Measurements from ENCODE around the gene MFRP. TPM values are rescaled to one million over a fixed set of nuclear protein-coding genes. Genes with fewer than 3 reads are reported as not detected.

The MFRP gene
- total and polyA plus RNA-seq, 10 of the 15 experiments (the other 5 are each of a cell fraction or from before 2014, with no cell fraction given), result not detected

- DNase-seq (ENCODE audit: low read depth, low spot score), result no peak
- no peak overlapping the region for H3K4me3 ChIP-seq
- in situ Hi-C loops (cut with MboI), result no loop called here
- ChIA-PET SMC1A (ENCODE audit: uncharacterized antibody, unreplicated experiment) (no interaction called here), CTCF (interaction anchor here (1.4 kb wide), 1 partner anchor 173 kb away, joined by 3 read pairs; no protein-coding TSS in a partner anchor), POLR2A (no interaction called here), RAD21 (ENCODE audit: unreplicated experiment) (interaction anchor here (0.7 kb wide), 1 partner anchor 9 kb away, joined by 3 read pairs; no protein-coding TSS in a partner anchor)
- H3K4me1 ChIP-seq (ENCODE audit: control insufficient read depth, insufficient read depth, low read length), result peaks cover 5% of the 10 kb centered on the region; the same call in 1 of the 2 replicates
- no peak for FAIRE-seq
- H2AFZ ChIP-seq (ENCODE audit: control insufficient read depth, low read depth, low read length), result no peak overlapping the region
- no TSS peak for BruUV-seq (replicated peaks)
- WGBS (ENCODE audit: insufficient coverage, insufficient replicate concordance, low lambda C conversion rate, missing lambda C conversion rate), result 25% methylated on average over 2 of the region's 2 CpGs
- intact Hi-C loops (cut with micrococcal nuclease; ENCODE audit: unreplicated experiment), result no loop called here
- H3K4me2 ChIP-seq (ENCODE audit: control insufficient read depth, insufficient read depth), result no peak overlapping the region
- H3K9me3 ChIP-seq (replicated peaks; ENCODE audit: control insufficient read depth, insufficient read depth, low read length), result no peaks in the 10 kb centered on the region
- no peak for ATAC-seq
- H3K27ac ChIP-seq (ENCODE audit: control insufficient read depth, insufficient read depth), result no peak overlapping the region
- H4K20me1 ChIP-seq (ENCODE audit: control insufficient read depth, insufficient read depth), result no peaks in the 10 kb centered on the region
- no peak overlapping the region for H3K9ac ChIP-seq (ENCODE audit: control insufficient read depth, insufficient read depth, low read length)
- H3K79me2 ChIP-seq (ENCODE audit: control insufficient read depth, insufficient read depth, low read length), result no peaks in the 10 kb centered on the region; the same call in 1 of the 2 replicates
- TF ChIP-seq EP300 (IDR thresholded peaks at IDR 0.05; ENCODE audit: borderline replicate concordance in 1 of 2, control insufficient read depth in 1 of 2, low read depth in 2 of 2, low read length in 2 of 2) (no peak), IKZF1 (conservative IDR thresholded peaks at IDR 0.05) (no peak), ZBTB4 (CRISPR knock-in tag; IDR thresholded peaks at IDR 0.05) (no peak), FOXK2 (IDR thresholded peaks at IDR 0.05) (no peak), RFX5 (IDR thresholded peaks at IDR 0.05; ENCODE audit: low read depth, low read length) (no peak)
- no peaks in the 10 kb centered on the region for H3K27me3 ChIP-seq (replicated peaks in 1 of 2; ENCODE audit: control insufficient read depth in 2 of 2, insufficient read depth in 2 of 2, low read length in 1 of 2)
- H3K36me3 ChIP-seq (ENCODE audit: control insufficient read depth in 2 of 2, insufficient read depth in 2 of 2, low read length in 1 of 2), result no peaks in the 10 kb centered on the region
Measured at GRCh38 chr11:119329320-119329719, 17.2 kb downstream of the MFRP start.
